ENCODE data around the gene IRF6.

The IRF6 gene

GRCh38 chr1:209839875-209840546 is 34.1 kb upstream of the IRF6 start:
- H3K27ac ChIP-seq (ENCODE audit: low read depth in 2 of 2, low read length in 2 of 2), result no peak overlapping the region
- no peaks in the 10 kb centered on the region for H3K4me1 ChIP-seq (ENCODE audit: control insufficient read depth in 2 of 2, insufficient read depth in 2 of 2, low read length in 2 of 2)
- no peak overlapping the region for H3K4me3 ChIP-seq (ENCODE audit: low read length in 2 of 2)
- no peak overlapping the region for H3K9ac ChIP-seq (ENCODE audit: low read depth in 1 of 2, low read length in 2 of 2)
- no peaks in the 10 kb centered on the region for H3K9me3 ChIP-seq (ENCODE audit: control insufficient read depth in 2 of 2, low read length in 2 of 2)
- no peaks in the 10 kb centered on the region for H3K27me3 ChIP-seq (ENCODE audit: control insufficient read depth in 2 of 2, insufficient read depth in 2 of 2, low read length in 2 of 2)
- peaks cover 78 to 83% of the 10 kb centered on the region in 2 donors for H3K36me3 ChIP-seq (ENCODE audit: control insufficient read depth in 2 of 2, insufficient read depth in 2 of 2, low read length in 2 of 2)

- H3K9ac ChIP-seq (ENCODE audit: low read depth in 1 of 2, low read length in 2 of 2), result no peak overlapping the region
- H3K27me3 ChIP-seq (ENCODE audit: control insufficient read depth in 2 of 2, insufficient read depth in 2 of 2, low read length in 2 of 2), result no peaks in the 10 kb centered on the region
- H3K4me3 ChIP-seq (ENCODE audit: low read length in 2 of 2), result no peak overlapping the region
- no peak overlapping the region for H3K27ac ChIP-seq (ENCODE audit: low read depth in 2 of 2, low read length in 2 of 2)
- H3K4me1 ChIP-seq (ENCODE audit: control insufficient read depth in 2 of 2, insufficient read depth in 2 of 2, low read length in 2 of 2), result no peaks in the 10 kb centered on the region
- peaks cover 83 to 85% of the 10 kb centered on the region in 2 donors for H3K36me3 ChIP-seq (ENCODE audit: control insufficient read depth in 2 of 2, insufficient read depth in 2 of 2, low read length in 2 of 2)
- no peaks in the 10 kb centered on the region for H3K9me3 ChIP-seq (ENCODE audit: control insufficient read depth in 2 of 2, low read length in 2 of 2)
These were observed 32.6 kb upstream of the IRF6 start for GRCh38 chr1:209838537-209838936.

GRCh38 chr1:209837671-209838070 is 31.7 kb upstream of the IRF6 start:
- Histone ChIP-seq H3K4me1 (ENCODE audit: control insufficient read depth in 2 of 2, insufficient read depth in 2 of 2, low read length in 2 of 2) (no peaks in the 10 kb centered on the region), H3K4me3 (ENCODE audit: low read length in 2 of 2) (no peak overlapping the region), H3K27me3 (ENCODE audit: control insufficient read depth in 2 of 2, insufficient read depth in 2 of 2, low read length in 2 of 2) (no peaks in the 10 kb centered on the region), H3K27ac (ENCODE audit: low read depth in 2 of 2, low read length in 2 of 2) (no peak overlapping the region), H3K9ac (ENCODE audit: low read depth in 1 of 2, low read length in 2 of 2) (no peak overlapping the region), H3K9me3 (ENCODE audit: control insufficient read depth in 2 of 2, low read length in 2 of 2) (no peaks in the 10 kb centered on the region), H3K36me3 (ENCODE audit: control insufficient read depth in 2 of 2, insufficient read depth in 2 of 2, low read length in 2 of 2) (peaks cover 81 to 85% of the 10 kb centered on the region in 2 donors)

- Histone ChIP-seq H3K4me3 (ENCODE audit: low read length in 2 of 2) (no peak overlapping the region), H3K9ac (ENCODE audit: low read depth in 1 of 2, low read length in 2 of 2) (no peak overlapping the region), H3K27me3 (ENCODE audit: control insufficient read depth in 2 of 2, insufficient read depth in 2 of 2, low read length in 2 of 2) (no peaks in the 10 kb centered on the region), H3K36me3 (ENCODE audit: control insufficient read depth in 2 of 2, insufficient read depth in 2 of 2, low read length in 2 of 2) (peaks cover 72 to 76% of the 10 kb centered on the region in 2 donors), H3K27ac (ENCODE audit: low read depth in 2 of 2, low read length in 2 of 2) (no peak overlapping the region), H3K4me1 (ENCODE audit: control insufficient read depth in 2 of 2, insufficient read depth in 2 of 2, low read length in 2 of 2) (no peaks in the 10 kb centered on the region), H3K9me3 (ENCODE audit: control insufficient read depth in 2 of 2, low read length in 2 of 2) (no peaks in the 10 kb centered on the region)
These were observed 29.9 kb upstream of the IRF6 start for GRCh38 chr1:209835782-209836298.

GRCh38 chr1:209831615-209832014 is 25.7 kb upstream of the IRF6 start:
- Histone ChIP-seq H3K27me3 (ENCODE audit: control insufficient read depth in 2 of 2, insufficient read depth in 2 of 2, low read length in 2 of 2) (no peaks in the 10 kb centered on the region), H3K4me3 (ENCODE audit: low read length in 2 of 2) (no peak overlapping the region), H3K36me3 (ENCODE audit: control insufficient read depth in 2 of 2, insufficient read depth in 2 of 2, low read length in 2 of 2) (peaks cover 36 to 39% of the 10 kb centered on the region in 2 donors), H3K4me1 (ENCODE audit: control insufficient read depth in 2 of 2, insufficient read depth in 2 of 2, low read length in 2 of 2) (peaks cover 0 to 3% of the 10 kb centered on the region in 2 donors), H3K27ac (ENCODE audit: low read depth in 2 of 2, low read length in 2 of 2) (no peak overlapping the region), H3K9me3 (ENCODE audit: control insufficient read depth in 2 of 2, low read length in 2 of 2) (no peaks in the 10 kb centered on the region), H3K9ac (ENCODE audit: low read depth in 1 of 2, low read length in 2 of 2) (no peak overlapping the region)

- H3K4me3 ChIP-seq (ENCODE audit: low read length in 2 of 2), result no peak overlapping the region
- H3K4me1 ChIP-seq (ENCODE audit: control insufficient read depth in 2 of 2, insufficient read depth in 2 of 2, low read length in 2 of 2), result peaks cover 3 to 7% of the 10 kb centered on the region in 2 donors
- H3K27ac ChIP-seq (ENCODE audit: low read depth in 2 of 2, low read length in 2 of 2), result no peak overlapping the region
- no peaks in the 10 kb centered on the region for H3K9me3 ChIP-seq (ENCODE audit: control insufficient read depth in 2 of 2, low read length in 2 of 2)
- no peaks in the 10 kb centered on the region for H3K27me3 ChIP-seq (ENCODE audit: control insufficient read depth in 2 of 2, insufficient read depth in 2 of 2, low read length in 2 of 2)
- peaks cover 34 to 35% of the 10 kb centered on the region in 2 donors for H3K36me3 ChIP-seq (ENCODE audit: control insufficient read depth in 2 of 2, insufficient read depth in 2 of 2, low read length in 2 of 2)
- H3K9ac ChIP-seq (ENCODE audit: low read depth in 1 of 2, low read length in 2 of 2), result no peak overlapping the region
These were observed 24.8 kb upstream of the IRF6 start for GRCh38 chr1:209830722-209831121.

GRCh38 chr1:209829716-209830115 is 23.8 kb upstream of the IRF6 start:
- no peaks in the 10 kb centered on the region for H3K27me3 ChIP-seq (ENCODE audit: control insufficient read depth in 2 of 2, insufficient read depth in 2 of 2, low read length in 2 of 2)
- no peaks in the 10 kb centered on the region for H3K9me3 ChIP-seq (ENCODE audit: control insufficient read depth in 2 of 2, low read length in 2 of 2)
- peaks cover 3 to 7% of the 10 kb centered on the region in 2 donors for H3K4me1 ChIP-seq (ENCODE audit: control insufficient read depth in 2 of 2, insufficient read depth in 2 of 2, low read length in 2 of 2)
- no peak overlapping the region for H3K4me3 ChIP-seq (ENCODE audit: low read length in 2 of 2)
- H3K9ac ChIP-seq (ENCODE audit: low read depth in 1 of 2, low read length in 2 of 2), result no peak overlapping the region
- H3K36me3 ChIP-seq (ENCODE audit: control insufficient read depth in 2 of 2, insufficient read depth in 2 of 2, low read length in 2 of 2), result peaks cover 24 to 32% of the 10 kb centered on the region in 2 donors
- no peak overlapping the region for H3K27ac ChIP-seq (ENCODE audit: low read depth in 2 of 2, low read length in 2 of 2)

GRCh38 chr1:209827384-209828262 is 21.7 kb upstream of the IRF6 start, which contains the start of gene UTP25:
TSS of gene UTP25 (plus strand) at chr1:209827972. CDS start at chr1:209828064, 92 bp downstream.
- H3K27me3 ChIP-seq (ENCODE audit: control insufficient read depth in 2 of 2, insufficient read depth in 2 of 2, low read length in 2 of 2), result no peaks in the 10 kb centered on the region
- H3K9ac ChIP-seq (ENCODE audit: low read depth in 1 of 2, low read length in 2 of 2), result peak within 1 kb of the TSS; percentile 77 to 78

GRCh38 chr1:209825591-209826434 is 19.9 kb upstream of the IRF6 start:
- Histone ChIP-seq H3K9me3 (ENCODE audit: control insufficient read depth in 2 of 2, low read length in 2 of 2) (no peaks in the 10 kb centered on the region), H3K9ac (ENCODE audit: low read depth in 1 of 2, low read length in 2 of 2) (no peak overlapping the region), H3K36me3 (ENCODE audit: control insufficient read depth in 2 of 2, insufficient read depth in 2 of 2, low read length in 2 of 2) (peaks cover 1 to 3% of the 10 kb centered on the region in 2 donors), H3K27me3 (ENCODE audit: control insufficient read depth in 2 of 2, insufficient read depth in 2 of 2, low read length in 2 of 2) (peaks cover 0 to 2% of the 10 kb centered on the region in 2 donors), H3K4me1 (ENCODE audit: control insufficient read depth in 2 of 2, insufficient read depth in 2 of 2, low read length in 2 of 2) (peaks cover 6 to 24% of the 10 kb centered on the region in 2 donors), H3K27ac (ENCODE audit: low read depth in 2 of 2, low read length in 2 of 2) (peak overlapping the region; percentile 49 to 62), H3K4me3 (ENCODE audit: low read length in 2 of 2) (no peak overlapping the region)

More at GRCh38 chr1:209827384-209828262, 21.7 kb upstream of the IRF6 start, which contains the start of gene UTP25:
- Histone ChIP-seq H3K4me3 (ENCODE audit: low read length in 2 of 2) (peak within 1 kb of the TSS; percentile 96 to 98), H3K4me1 (ENCODE audit: control insufficient read depth in 2 of 2, insufficient read depth in 2 of 2, low read length in 2 of 2) (peaks cover 6 to 21% of the 10 kb centered on the region in 2 donors), H3K9me3 (ENCODE audit: control insufficient read depth in 2 of 2, low read length in 2 of 2) (no peaks in the 10 kb centered on the region), H3K27ac (ENCODE audit: low read depth in 2 of 2, low read length in 2 of 2) (peak within 1 kb of the TSS; percentile 76 to 91), H3K36me3 (ENCODE audit: control insufficient read depth in 2 of 2, insufficient read depth in 2 of 2, low read length in 2 of 2) (peaks cover 6 to 12% of the 10 kb centered on the region in 2 donors)

Data from mucosa of rectum (tissue), 2 donors.